ENCODE results near the gene DHCR24. TPM values are rescaled to one million over a fixed set of nuclear protein-coding genes. Genes with fewer than 3 reads are reported as not detected.
A peak's percentile ranks its signal among the peaks of the same experiment; 100 is the strongest.

The DHCR24 gene
- total and polyA plus RNA-seq, 2 experiments from 2014 or later: 124 to 453 TPM

DNA sequence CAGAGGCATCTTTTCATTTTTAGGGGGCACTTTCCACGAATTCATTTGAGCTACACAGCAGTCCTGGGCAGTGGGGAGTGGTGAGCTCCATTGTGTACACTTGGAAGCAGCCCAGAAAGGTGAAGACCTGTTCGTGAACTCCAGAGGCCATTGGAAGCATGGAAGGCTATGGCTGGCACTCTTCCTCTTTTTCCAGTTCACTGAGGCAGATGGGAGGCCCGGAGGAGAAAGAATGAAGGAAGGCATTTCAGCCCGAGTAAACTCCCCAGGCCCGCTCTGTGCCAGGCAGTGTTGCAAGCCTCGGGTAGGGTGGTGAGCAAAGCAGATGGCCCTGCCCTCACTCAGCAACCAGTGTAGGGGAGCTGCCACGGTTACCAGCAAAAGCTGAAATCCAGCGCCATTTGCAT is 673 bp upstream of the DHCR24 start:
- DNase-seq (ENCODE audit: low spot score): no peak

More for the DNA sequence above, 673 bp upstream of the DHCR24 start:
- no peaks in the 10 kb centered on the region for H3K9me3 Mint-ChIP-seq
- peaks cover 37% of the 10 kb centered on the region for H4K20me1 ChIP-seq (replicated peaks; ENCODE audit: insufficient read depth)
- H3K36me3 Mint-ChIP-seq (ENCODE audit: low read depth): peaks cover 38% of the 10 kb centered on the region
- H3K27me3 Mint-ChIP-seq (ENCODE audit: insufficient read depth, low read depth, poor library complexity): peaks cover 11% of the 10 kb centered on the region
- peak overlapping the region; percentile 94 for H3K27ac ChIP-seq (ENCODE audit: low read depth)
- H3K4me1 ChIP-seq (ENCODE audit: insufficient read depth): peaks cover 41% of the 10 kb centered on the region
- H3K36me3 ChIP-seq (ENCODE audit: insufficient read depth): peaks cover 25% of the 10 kb centered on the region
- no peaks in the 10 kb centered on the region for H3K9me2 ChIP-seq (ENCODE audit: insufficient read depth)
- H3K4me1 Mint-ChIP-seq: peaks cover 39% of the 10 kb centered on the region
- peak overlapping the region; percentile 97 for H3K4me3 ChIP-seq
- ATAC-seq: peak; percentile 14
- H3K27ac Mint-ChIP-seq: peak overlapping the region; percentile 92
- H3K4me3 Mint-ChIP-seq: peak overlapping the region; percentile 99
- no peaks in the 10 kb centered on the region; the same call in 1 of the 2 replicates for H3F3A ChIP-seq (replicated peaks; ENCODE audit: low read depth)
- H3K79me2 ChIP-seq (replicated peaks; ENCODE audit: insufficient read depth): peaks cover 43% of the 10 kb centered on the region
- TF ChIP-seq, protein P1, sequence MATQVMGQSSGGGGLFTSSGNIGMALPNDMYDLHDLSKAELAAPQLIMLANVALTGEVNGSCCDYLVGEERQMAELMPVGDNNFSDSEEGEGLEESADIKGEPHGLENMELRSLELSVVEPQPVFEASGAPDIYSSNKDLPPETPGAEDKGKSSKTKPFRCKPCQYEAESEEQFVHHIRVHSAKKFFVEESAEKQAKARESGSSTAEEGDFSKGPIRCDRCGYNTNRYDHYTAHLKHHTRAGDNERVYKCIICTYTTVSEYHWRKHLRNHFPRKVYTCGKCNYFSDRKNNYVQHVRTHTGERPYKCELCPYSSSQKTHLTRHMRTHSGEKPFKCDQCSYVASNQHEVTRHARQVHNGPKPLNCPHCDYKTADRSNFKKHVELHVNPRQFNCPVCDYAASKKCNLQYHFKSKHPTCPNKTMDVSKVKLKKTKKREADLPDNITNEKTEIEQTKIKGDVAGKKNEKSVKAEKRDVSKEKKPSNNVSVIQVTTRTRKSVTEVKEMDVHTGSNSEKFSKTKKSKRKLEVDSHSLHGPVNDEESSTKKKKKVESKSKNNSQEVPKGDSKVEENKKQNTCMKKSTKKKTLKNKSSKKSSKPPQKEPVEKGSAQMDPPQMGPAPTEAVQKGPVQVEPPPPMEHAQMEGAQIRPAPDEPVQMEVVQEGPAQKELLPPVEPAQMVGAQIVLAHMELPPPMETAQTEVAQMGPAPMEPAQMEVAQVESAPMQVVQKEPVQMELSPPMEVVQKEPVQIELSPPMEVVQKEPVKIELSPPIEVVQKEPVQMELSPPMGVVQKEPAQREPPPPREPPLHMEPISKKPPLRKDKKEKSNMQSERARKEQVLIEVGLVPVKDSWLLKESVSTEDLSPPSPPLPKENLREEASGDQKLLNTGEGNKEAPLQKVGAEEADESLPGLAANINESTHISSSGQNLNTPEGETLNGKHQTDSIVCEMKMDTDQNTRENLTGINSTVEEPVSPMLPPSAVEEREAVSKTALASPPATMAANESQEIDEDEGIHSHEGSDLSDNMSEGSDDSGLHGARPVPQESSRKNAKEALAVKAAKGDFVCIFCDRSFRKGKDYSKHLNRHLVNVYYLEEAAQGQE (IDR thresholded peaks at IDR 0.05; ENCODE audit: unreplicated experiment): no peak
- no peak for TF ChIP-seq CREB1 (CRISPR knock-in tag; IDR thresholded peaks at IDR 0.05; ENCODE audit: low read depth)
- no peak for TF ChIP-seq EZH2phosphoT487 (IDR thresholded peaks at IDR 0.05; ENCODE audit: unreplicated experiment)
- TF ChIP-seq JUNB (IDR thresholded peaks at IDR 0.05; ENCODE audit: unreplicated experiment): no peak
- TF ChIP-seq ZNF331 (CRISPR knock-in tag; IDR thresholded peaks at IDR 0.05; ENCODE audit: low read depth): no peak
- no peak for TF ChIP-seq ZNF114 (CRISPR knock-in tag; IDR thresholded peaks at IDR 0.05)
- TF ChIP-seq, protein P2, sequence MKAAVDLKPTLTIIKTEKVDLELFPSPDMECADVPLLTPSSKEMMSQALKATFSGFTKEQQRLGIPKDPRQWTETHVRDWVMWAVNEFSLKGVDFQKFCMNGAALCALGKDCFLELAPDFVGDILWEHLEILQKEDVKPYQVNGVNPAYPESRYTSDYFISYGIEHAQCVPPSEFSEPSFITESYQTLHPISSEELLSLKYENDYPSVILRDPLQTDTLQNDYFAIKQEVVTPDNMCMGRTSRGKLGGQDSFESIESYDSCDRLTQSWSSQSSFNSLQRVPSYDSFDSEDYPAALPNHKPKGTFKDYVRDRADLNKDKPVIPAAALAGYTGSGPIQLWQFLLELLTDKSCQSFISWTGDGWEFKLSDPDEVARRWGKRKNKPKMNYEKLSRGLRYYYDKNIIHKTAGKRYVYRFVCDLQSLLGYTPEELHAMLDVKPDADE (IDR thresholded peaks at IDR 0.05): no peak
- no peak for TF ChIP-seq POLR2AphosphoS5 (IDR thresholded peaks at IDR 0.05; ENCODE audit: low read depth)
- no peak for TF ChIP-seq EZH2 (IDR thresholded peaks at IDR 0.05; ENCODE audit: low read depth, unreplicated experiment)
- no peak for TF ChIP-seq STAT1 (IDR thresholded peaks at IDR 0.05; ENCODE audit: unreplicated experiment)
- TF ChIP-seq, protein P3, sequence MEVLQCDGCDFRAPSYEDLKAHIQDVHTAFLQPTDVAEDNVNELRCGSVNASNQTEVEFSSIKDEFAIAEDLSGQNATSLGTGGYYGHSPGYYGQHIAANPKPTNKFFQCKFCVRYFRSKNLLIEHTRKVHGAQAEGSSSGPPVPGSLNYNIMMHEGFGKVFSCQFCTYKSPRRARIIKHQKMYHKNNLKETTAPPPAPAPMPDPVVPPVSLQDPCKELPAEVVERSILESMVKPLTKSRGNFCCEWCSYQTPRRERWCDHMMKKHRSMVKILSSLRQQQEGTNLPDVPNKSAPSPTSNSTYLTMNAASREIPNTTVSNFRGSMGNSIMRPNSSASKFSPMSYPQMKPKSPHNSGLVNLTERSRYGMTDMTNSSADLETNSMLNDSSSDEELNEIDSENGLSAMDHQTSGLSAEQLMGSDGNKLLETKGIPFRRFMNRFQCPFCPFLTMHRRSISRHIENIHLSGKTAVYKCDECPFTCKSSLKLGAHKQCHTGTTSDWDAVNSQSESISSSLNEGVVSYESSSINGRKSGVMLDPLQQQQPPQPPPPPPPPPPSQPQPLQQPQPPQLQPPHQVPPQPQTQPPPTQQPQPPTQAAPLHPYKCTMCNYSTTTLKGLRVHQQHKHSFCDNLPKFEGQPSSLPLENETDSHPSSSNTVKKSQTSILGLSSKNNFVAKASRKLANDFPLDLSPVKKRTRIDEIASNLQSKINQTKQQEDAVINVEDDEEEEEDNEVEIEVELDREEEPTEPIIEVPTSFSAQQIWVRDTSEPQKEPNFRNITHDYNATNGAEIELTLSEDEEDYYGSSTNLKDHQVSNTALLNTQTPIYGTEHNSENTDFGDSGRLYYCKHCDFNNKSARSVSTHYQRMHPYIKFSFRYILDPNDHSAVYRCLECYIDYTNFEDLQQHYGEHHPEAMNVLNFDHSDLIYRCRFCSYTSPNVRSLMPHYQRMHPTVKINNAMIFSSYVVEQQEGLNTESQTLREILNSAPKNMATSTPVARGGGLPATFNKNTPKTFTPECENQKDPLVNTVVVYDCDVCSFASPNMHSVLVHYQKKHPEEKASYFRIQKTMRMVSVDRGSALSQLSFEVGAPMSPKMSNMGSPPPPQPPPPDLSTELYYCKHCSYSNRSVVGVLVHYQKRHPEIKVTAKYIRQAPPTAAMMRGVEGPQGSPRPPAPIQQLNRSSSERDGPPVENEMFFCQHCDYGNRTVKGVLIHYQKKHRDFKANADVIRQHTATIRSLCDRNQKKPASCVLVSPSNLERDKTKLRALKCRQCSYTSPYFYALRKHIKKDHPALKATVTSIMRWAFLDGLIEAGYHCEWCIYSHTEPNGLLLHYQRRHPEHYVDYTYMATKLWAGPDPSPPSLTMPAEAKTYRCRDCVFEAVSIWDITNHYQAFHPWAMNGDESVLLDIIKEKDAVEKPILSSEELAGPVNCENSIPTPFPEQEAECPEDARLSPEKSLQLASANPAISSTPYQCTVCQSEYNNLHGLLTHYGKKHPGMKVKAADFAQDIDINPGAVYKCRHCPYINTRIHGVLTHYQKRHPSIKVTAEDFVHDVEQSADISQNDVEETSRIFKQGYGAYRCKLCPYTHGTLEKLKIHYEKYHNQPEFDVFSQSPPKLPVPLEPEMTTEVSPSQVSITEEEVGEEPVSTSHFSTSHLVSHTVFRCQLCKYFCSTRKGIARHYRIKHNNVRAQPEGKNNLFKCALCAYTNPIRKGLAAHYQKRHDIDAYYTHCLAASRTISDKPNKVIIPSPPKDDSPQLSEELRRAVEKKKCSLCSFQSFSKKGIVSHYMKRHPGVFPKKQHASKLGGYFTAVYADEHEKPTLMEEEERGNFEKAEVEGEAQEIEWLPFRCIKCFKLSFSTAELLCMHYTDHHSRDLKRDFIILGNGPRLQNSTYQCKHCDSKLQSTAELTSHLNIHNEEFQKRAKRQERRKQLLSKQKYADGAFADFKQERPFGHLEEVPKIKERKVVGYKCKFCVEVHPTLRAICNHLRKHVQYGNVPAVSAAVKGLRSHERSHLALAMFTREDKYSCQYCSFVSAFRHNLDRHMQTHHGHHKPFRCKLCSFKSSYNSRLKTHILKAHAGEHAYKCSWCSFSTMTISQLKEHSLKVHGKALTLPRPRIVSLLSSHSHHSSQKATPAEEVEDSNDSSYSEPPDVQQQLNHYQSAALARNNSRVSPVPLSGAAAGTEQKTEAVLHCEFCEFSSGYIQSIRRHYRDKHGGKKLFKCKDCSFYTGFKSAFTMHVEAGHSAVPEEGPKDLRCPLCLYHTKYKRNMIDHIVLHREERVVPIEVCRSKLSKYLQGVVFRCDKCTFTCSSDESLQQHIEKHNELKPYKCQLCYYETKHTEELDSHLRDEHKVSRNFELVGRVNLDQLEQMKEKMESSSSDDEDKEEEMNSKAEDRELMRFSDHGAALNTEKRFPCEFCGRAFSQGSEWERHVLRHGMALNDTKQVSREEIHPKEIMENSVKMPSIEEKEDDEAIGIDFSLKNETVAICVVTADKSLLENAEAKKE (CRISPR knock-in tag; IDR thresholded peaks at IDR 0.05): no peak
- TF ChIP-seq, protein P4, sequence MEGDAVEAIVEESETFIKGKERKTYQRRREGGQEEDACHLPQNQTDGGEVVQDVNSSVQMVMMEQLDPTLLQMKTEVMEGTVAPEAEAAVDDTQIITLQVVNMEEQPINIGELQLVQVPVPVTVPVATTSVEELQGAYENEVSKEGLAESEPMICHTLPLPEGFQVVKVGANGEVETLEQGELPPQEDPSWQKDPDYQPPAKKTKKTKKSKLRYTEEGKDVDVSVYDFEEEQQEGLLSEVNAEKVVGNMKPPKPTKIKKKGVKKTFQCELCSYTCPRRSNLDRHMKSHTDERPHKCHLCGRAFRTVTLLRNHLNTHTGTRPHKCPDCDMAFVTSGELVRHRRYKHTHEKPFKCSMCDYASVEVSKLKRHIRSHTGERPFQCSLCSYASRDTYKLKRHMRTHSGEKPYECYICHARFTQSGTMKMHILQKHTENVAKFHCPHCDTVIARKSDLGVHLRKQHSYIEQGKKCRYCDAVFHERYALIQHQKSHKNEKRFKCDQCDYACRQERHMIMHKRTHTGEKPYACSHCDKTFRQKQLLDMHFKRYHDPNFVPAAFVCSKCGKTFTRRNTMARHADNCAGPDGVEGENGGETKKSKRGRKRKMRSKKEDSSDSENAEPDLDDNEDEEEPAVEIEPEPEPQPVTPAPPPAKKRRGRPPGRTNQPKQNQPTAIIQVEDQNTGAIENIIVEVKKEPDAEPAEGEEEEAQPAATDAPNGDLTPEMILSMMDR (conservative IDR thresholded peaks at IDR 0.05; ENCODE audit: low read depth in 2 of 2): no peak
- TF ChIP-seq NANOG (IDR thresholded peaks at IDR 0.05; ENCODE audit: borderline replicate concordance): no peak
- no peaks in the 10 kb centered on the region for H3K27me3 ChIP-seq (ENCODE audit: insufficient read depth)
- peak overlapping the region; percentile 98 for H3K4me2 ChIP-seq
- H2AFZ ChIP-seq: peak overlapping the region; percentile 57; the same call in 1 of the 2 replicates
